ENCODE results near the gene COL28A1.

The COL28A1 gene

GRCh38 chr7:7557252-7557651 is 21.6 kb upstream of the COL28A1 start:
- DNase-seq: no peak

- DNase-seq: no peak
Measured at GRCh38 chr7:7556852-7557251, 21.2 kb upstream of the COL28A1 start.

GRCh38 chr7:7554649-7555575 is 19.2 kb upstream of the COL28A1 start:
- no peak for DNase-seq

DNA sequence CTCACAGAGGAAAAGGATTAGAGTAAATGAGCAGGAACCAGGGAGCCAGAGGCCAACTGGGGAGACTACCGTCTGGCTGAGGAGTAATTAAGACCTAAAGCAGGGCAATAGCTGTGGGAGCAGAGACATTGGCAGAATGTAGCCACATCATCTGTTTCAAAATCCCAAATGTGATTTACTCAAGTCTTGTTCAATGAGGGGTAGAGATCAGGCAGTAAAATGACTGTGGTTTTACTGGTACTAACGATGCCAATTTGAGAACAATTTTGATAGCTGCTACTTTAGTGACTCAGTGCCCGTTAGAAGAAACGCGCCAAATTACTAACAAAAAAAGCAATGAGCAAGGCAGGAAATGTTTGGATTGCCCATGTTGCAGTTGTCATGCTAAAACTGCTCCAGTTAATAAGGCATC is 18.4 kb upstream of the COL28A1 start:
- no peak for DNase-seq

DNA sequence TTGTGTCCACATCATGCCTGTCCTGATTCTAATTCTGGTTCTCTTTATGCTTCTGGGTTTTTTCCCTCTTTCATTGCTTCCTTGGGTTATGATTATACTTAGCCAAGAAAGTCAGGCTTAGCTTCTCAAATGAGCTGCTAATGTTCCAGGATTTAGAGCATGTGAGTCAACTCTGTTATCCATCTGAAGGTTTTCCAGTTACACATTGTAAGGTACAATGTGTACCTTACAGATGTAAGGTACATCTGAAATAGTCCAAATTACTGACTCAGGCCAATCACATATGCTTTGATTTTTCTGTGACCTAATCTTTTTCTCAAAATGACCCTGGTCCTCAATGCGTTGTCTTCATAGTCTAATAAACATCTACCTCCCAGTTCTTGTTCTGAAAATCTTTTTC is 17.7 kb upstream of the COL28A1 start:
- DNase-seq: no peak

- no peak for DNase-seq
Measured at GRCh38 chr7:7552199-7552598, 16.5 kb upstream of the COL28A1 start.

DNA sequence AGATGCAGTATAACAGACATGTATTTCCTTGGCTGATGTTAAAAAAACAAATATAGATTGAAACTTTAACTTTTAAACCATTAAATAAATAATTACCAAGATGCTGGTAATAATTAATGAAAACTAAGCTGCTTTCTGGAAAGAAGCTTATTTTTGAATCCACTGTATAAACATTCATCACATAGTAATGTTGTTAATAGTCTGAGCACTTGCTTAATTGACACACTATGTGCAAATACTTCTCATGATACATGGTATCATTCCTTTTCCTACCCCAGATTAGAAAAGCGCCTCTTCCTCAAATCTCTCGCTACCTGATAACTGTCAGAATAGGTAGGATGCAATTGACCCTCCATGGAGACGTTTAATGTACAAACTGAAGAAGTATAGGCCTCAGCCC is 15.0 kb upstream of the COL28A1 start:
- no peak for DNase-seq

DNA sequence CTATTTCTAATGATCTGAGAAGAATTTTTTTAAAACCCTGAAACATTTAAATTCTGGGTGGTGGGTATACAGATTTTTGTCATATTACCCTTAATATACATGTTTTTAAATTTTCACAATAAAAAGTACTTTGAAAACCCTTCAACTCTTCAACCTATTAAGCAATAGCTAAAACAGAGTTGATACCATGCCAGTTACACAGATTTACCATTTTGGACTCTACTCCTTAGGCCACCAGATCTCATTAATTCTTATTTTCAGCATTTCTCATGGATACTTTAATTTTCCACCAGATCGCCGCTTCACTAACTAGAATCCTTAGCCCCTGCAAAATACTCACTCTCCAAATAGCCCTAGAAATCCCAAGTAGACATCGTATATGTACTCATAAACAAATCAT is 12.7 kb upstream of the COL28A1 start:
- no peak for DNase-seq

DNA sequence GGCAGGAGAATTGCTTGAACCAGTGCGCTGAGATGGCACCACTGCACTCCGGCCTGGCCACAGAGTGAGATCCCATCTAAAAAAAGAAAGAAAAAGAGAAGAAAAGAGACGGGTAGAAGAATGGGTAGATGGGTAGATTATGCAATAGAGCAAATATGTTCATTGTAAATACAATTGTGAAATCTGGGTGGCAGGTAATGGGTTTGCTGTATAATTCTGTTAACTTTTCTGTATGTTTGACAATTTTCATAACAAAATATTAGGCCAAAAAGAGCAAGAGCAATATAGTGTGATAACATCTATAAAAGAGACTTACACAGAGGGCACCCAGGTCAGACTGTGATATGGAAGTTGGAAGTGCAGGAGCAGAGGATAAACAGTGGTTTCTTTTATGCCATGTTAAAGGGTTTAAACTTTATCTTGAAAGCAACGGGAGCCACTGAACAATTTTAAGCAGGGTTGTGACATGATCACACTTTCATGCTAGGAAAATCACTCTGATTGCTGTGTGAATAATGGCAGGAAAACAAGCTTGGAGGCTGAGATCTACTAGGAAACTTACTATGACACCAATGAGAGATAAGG is 6.7 kb upstream of the COL28A1 start:
- DNase-seq: no peak

GRCh38 chr7:7539711-7540110 is 4.0 kb upstream of the COL28A1 start:
- no peak for DNase-seq

DNA sequence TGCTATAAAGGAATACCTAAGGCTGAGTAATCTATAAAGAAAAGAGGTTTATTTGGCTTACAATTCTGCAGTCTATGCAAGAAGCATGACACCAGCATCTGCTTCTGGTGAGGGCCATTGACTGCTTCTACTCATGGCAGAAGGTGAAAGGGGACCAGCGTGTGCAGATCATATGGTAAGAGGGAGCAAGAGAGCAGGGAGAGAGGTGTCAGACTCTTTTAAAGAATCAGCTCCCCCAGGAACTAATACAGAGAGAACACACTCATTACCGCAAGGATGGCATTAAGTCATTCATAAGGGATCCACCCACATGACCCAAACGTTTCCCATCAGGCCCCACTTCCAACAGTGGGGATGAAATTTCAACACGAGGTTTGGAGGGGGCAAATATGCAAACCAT is 3.5 kb upstream of the COL28A1 start:
- no peak for DNase-seq

- DNase-seq: no peak
Measured at GRCh38 chr7:7537711-7538110, 2.0 kb upstream of the COL28A1 start.

DNA sequence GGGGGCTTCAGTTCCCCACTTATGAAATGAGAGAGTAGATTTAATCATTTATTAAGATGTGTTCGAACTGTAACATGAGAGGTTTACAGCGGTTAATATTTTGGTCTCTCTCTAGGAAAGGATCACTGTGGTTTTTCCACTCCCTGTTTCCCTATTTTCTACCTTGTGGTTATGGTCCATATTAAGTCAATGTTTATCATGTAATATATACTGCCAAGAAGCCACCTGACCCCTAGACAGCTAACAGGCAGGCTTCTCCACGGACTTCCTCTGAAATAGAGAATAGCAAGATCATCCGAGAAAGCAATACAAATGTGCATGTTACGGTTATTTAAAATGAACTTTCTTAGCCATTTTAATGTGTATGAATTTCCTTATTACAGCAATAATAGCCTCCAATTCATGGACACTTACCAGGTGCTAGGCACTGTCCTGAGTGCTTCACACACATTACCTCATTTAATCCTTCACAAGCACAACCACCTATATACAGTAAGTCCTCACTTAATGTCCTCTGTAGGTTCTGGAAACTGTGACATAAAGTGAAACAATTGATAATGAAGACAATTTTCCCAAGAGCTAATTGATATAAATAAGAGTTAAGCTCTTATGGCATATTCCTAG is 835 bp upstream of the COL28A1 start:
- no peak for DNase-seq

- no peak for DNase-seq
Measured at GRCh38 chr7:7533831-7534430, 1.7 kb downstream of the COL28A1 start.

GRCh38 chr7:7529328-7529727 is 6.3 kb downstream of the COL28A1 start:
- no peak for DNase-seq

DNA sequence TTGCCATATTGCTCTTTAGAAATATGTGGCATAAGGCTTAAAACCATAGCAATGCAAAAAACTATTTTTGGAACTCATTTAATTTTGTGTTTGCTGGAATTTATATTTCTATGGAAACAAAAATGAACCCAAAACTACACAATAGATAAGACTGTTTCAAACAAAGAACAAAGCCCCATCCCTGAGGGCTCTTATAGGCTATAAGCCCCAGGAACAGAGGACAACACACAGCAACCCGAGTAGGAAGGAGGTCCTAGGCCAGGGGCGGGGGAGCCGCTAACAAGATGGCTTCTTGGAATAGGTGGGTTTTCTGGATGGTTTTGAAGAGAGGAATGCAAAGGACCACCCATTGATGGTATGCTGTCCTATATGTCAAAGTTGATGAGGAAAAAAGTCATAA is 8.6 kb downstream of the COL28A1 start:
- DNase-seq: no peak

DNA sequence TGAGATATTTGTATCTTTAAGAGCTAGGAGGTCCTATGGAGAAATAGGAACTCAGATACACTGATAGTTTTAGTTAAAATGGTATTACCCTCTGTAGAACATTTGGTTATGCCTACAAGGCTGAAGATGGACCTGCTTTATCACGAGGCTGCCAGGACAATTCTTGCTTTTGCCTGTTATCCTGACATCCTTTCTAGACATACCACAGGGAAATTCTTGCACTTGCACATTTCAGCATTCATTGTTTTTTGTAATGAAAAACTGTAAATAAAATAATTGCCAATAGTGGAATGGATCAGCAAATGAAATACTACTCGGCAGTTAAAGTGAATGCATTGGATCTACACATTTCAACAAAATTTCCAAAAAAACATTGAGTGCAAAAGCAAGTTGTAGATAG is 9.7 kb downstream of the COL28A1 start:
- DNase-seq: no peak

GRCh38 chr7:7524121-7524520 is 11.6 kb downstream of the COL28A1 start:
- DNase-seq: no peak

GRCh38 chr7:7522421-7522820 is 13.3 kb downstream of the COL28A1 start:
- no peak for DNase-seq

DNA sequence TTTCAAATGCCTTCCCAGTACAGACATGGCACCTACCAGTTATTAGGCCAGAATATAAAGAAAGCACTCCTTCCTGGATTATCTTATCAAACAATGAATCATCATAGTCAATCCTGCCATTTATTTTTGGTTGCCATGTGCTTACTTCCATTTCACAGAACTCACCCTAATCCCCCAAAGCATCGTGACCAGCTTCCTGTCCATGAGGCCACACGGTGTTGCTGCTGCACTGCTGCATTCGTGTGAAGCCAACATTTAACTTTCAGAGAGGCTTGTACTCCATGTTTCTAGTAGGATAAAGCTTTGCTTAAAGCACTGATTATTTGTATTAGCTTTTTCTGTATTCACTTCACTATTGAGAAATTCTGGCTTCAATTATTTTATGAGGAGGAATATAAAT is 14.4 kb downstream of the COL28A1 start:
- DNase-seq: no peak

GRCh38 chr7:7519528-7519927 is 16.1 kb downstream of the COL28A1 start:
- DNase-seq: no peak

GRCh38 chr7:7519056-7519455 is 16.6 kb downstream of the COL28A1 start:
- no peak for DNase-seq

- no peak for DNase-seq
Measured at GRCh38 chr7:7517754-7518153, 17.9 kb downstream of the COL28A1 start.

DNA sequence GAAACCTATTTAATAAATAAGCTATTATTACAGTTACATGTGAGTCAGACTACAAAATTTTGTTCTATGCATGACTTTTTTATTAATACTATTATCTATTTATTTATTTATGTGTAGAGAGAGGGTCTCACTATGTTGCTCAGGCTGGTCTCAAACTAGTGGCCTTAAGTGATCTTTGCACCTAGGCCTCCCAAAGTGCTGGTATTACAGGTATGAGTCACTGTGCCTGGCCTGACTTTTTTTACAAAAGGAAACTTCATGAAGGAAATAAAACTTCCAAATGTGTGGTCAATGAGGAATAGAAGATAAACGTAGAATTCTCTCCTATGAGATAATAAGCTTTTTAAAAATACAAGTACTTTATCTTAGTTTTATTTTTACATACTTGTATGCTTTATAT is 19.0 kb downstream of the COL28A1 start:
- no peak for DNase-seq

All from activated T-cell treated with anti-CD3 and anti-CD28 coated beads, Interleukin-2, amount 50 U/mL, for 48 hours (primary cell).